Aorta (tissue), 5 donors: Measurements from ENCODE around the gene ADRA2A. TPM values are rescaled to one million over a fixed set of nuclear protein-coding genes. Genes with fewer than 3 reads are reported as not detected.

Source experiments
- ATAC-seq: fragments of 200-7000 bp; cut with Tn5 transposase; one replicate; pipeline ENCODE4 v1.9.1; 2022; ENCODE audit warnings: moderate library complexity; ENCODE audit not compliant: low FRiP score
- DNase-seq, 2 donors: peaks; one replicate each; pipeline ENCODE4 v3.0.0-alpha.2; 2020
- H3K27ac ChIP-seq, 2 donors: one replicate each; pipeline ENCODE4 v1.5.1; 2013; ENCODE audit warnings: low read length in 2 of 2, mild to moderate bottlenecking in 2 of 2, moderate library complexity in 2 of 2, control low read depth in 1 of 2, inconsistent platforms in 1 of 2, low read depth in 1 of 2
- H3K27me3 ChIP-seq, 2 donors: one replicate each; pipeline ENCODE4 v1.6.1; 2013; ENCODE audit warnings: control low read depth in 1 of 2, low read length in 1 of 2, mild to moderate bottlenecking in 1 of 2, moderate library complexity in 1 of 2; ENCODE audit not compliant: insufficient read depth in 2 of 2, control insufficient read depth in 1 of 2
- H3K36me3 ChIP-seq, 2 donors: one replicate each; pipeline ENCODE4 v1.6.1; 2013; ENCODE audit warnings: control low read depth in 1 of 2, low read length in 1 of 2, mild to moderate bottlenecking in 1 of 2; ENCODE audit not compliant: insufficient read depth in 2 of 2, control insufficient read depth in 1 of 2
- H3K4me1 ChIP-seq, 2 donors: one replicate each; pipeline ENCODE4 v1.6.1; 2013; ENCODE audit warnings: low read length in 2 of 2, control low read depth in 1 of 2, mild to moderate bottlenecking in 1 of 2, moderate library complexity in 1 of 2; ENCODE audit not compliant: insufficient read depth in 2 of 2, control insufficient read depth in 1 of 2
- H3K4me3 ChIP-seq, 2 donors: one replicate each; pipeline ENCODE4 v1.5.1; 2013; ENCODE audit warnings: low read length in 2 of 2, control low read depth in 1 of 2, mild to moderate bottlenecking in 1 of 2
- H3K9me3 ChIP-seq: one replicate; pipeline ENCODE4 v1.6.1; 2013; ENCODE audit warnings: mild to moderate bottlenecking, low read length; ENCODE audit not compliant: control insufficient read depth
- WGBS, 2 donors: extraction: QIAGEN DNeasy Blood & Tissue Kit; methylation state at CpG; one replicate each; pipeline ENCODE4 v1.1.7; 2013; 5-methylcytosine and 5-hydroxymethylcytosine counted together
- intact Hi-C, 2 donors: fragments of 100-400 bp; cut with DNase I; formaldehyde crosslinking; loops; one replicate each; pipeline versions ENCODE4 v1.14.2 to v1.15.0; 2022
- polyA plus RNA-seq, 2 donors: library from polyadenylated mRNA; stranded (reverse); fragments of 200-250 nt; gene quantifications; one replicate each; pipeline ENCODE4 v1.2.3, GENCODE V29; 2013
- total RNA-seq, 2 donors: library from RNA; stranded (reverse); fragmentation: NEBNext Ultra II Directional; extraction: Animal tissue kit (Norgen Biotek cat#: 25700); gene quantifications; one replicate each; pipeline ENCODE4 v1.2.1, GENCODE V29; 2021
- donor health status: healthy with polysubstance abuse.
- donor health status: Bipolar disorder and iron deficiency.
- donor health status: DM: no; HTN: no; CAD: no.
- donor health status: DM: no; HTN: no; CAD: no.
- donor health status: DM: yes; HTN: yes; CAD: no.

Gene ADRA2A
- total and polyA plus RNA-seq, 4 donors = 0.13 to 11.5 (median 5.9) TPM

DNA sequence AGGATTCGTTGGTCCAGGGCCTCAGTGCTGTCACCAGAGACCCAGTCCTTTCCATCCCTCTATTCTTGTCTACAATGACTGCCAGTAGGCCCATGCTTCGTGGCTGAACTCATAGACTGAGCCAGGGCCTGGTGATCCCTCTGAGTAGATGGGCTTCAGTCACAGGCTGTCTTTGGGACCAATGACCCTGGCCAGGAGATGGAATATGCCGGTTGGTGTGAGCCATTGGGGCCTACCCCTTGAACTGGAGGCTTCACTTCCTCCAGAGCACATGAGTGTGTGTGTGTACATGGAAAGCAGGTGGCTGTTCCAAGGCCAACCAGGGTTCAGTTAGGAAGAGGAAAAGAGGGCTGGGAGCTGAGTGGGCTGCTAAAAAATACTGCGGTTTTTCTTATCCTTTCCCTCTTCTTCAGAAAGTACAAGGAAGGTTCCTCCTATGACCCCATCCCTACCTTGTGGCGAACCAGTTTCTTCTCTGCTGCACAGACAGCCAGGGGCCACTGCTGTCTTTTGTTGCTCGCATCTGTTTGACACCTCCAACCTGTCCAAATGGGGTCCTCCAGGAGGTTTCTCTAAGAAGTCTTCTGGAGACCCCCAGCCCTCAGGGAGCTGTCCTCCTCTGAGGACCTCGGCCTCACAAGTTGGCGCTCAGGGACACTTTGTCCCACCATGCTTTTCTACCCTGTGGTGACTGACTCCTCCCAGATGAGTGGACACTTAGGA, 36.6 kb downstream of the ADRA2A start:
- Histone ChIP-seq H3K4me3 (no peak overlapping the region), H3K27ac (no peak overlapping the region), H3K4me1 (no peaks in the 10 kb centered on the region), H3K36me3 (no peaks in the 10 kb centered on the region), H3K27me3 (no peaks in the 10 kb centered on the region), H3K9me3 (no peaks in the 10 kb centered on the region)
- DNase-seq (peak in 1 of 2 donors; percentile 19), ATAC-seq (no peak)
- WGBS, 2 donors = 97% methylated on average over 8 of the region's 8 CpGs
- intact Hi-C loops = no loop called here

DNA sequence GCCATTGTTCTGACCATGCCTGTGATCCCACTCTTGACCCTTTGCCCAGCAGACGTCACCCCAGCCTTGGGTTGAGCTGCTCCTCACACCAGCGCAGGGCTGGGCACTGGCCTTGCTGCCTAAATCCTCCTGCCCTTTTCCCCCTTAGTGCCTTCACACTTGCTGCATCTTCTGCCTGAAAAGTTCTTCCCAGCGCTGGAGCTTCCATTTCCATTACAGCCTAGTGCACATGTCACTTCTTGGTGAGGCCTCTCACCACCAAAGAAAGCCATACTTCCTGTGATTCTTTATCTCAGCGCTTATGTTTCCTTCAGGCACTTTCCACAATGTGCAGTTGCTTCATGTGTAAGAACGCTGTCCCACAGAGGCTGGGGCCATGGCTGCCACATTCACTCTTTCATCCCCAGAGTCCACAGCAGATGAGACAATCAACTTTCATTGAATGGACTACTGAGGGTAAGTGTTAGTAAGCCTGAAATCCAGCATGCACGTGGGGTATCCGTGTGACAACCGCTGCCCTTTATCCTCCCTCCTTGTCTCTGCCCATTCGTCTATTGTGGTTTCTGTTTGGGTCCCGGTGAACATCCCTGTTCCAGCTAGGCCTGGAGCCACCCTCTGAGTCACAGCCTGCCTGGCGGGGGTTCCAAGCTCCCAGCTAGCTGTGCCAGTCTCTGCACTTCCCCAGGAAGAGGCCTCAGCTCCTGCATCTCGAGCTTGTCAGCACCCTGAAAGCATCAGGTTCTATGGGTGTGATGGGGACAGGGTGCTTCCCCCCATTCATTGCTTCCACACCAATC, 37.3 kb downstream of the ADRA2A start:
- DNase-seq = peak; percentile 60 to 74
- intact Hi-C loops = no loop called here
- Histone ChIP-seq H3K4me3 (no peak overlapping the region), H3K27ac (no peak overlapping the region), H3K9me3 (no peaks in the 10 kb centered on the region), H3K36me3 (no peaks in the 10 kb centered on the region), H3K4me1 (no peaks in the 10 kb centered on the region), H3K27me3 (no peaks in the 10 kb centered on the region)
- ATAC-seq = peak; percentile 15
- WGBS, 2 donors = 39 to 45% methylated on average over 12 of the region's 12 CpGs

GRCh38 chr10:111114758-111115500, 38.1 kb downstream of the ADRA2A start:
- H3K9me3 ChIP-seq = no peaks in the 10 kb centered on the region
- ATAC-seq (no peak), DNase-seq (peak in 1 of 2 donors; percentile 34)
- WGBS, 2 donors = 92 to 94% methylated on average over 12 of the region's 12 CpGs
- H3K27ac ChIP-seq = no peak overlapping the region
- no peaks in the 10 kb centered on the region for H3K27me3 ChIP-seq
- intact Hi-C loops = no loop called here
- H3K4me3 ChIP-seq = no peak overlapping the region
- H3K36me3 ChIP-seq = no peaks in the 10 kb centered on the region
- H3K4me1 ChIP-seq = no peaks in the 10 kb centered on the region

GRCh38 chr10:111116211-111116610, 39.4 kb downstream of the ADRA2A start:
- 76 to 84% methylated on average over 9 of the region's 9 CpGs for WGBS, 2 donors
- H3K27me3 ChIP-seq = no peaks in the 10 kb centered on the region
- no peak overlapping the region for H3K27ac ChIP-seq
- DNase-seq (peak in 1 of 2 donors; percentile 59), ATAC-seq (no peak)
- H3K36me3 ChIP-seq = no peaks in the 10 kb centered on the region
- H3K4me3 ChIP-seq = no peak overlapping the region
- no peaks in the 10 kb centered on the region for H3K4me1 ChIP-seq
- H3K9me3 ChIP-seq = no peaks in the 10 kb centered on the region
- intact Hi-C loops = no loop called here

DNA sequence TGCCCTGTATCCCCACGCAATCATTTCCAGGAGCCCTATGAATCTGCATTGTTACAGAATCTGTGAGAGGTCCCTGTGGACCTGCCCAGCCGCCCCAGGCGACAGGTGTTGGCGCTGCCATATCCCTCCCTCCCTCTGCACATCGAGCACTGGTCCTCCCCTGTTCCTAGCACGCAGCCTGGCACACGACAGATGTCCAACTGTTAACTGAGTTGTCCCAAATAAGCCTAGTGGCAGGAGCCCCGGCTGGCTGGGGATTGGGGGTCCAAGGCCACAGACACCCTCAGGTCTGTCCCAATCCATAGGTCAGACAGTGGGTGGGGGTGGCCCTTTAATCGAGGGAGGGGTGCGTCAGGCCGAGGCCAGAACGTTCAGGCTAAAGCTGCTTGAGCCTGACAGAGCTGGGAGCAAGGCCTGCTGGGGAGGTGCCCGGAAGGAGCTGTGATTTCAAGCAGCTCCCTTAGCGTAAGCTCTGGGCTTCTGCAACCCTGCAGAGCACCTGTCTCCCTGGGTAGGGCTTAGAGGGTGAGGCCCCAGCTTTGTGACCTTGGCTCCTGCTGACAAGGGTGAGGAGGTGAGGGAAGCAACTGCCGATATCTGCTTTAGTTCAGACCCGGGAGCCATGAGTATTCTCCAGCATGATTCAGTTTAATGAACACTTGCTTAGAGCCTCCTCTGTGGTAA, 40.1 kb downstream of the ADRA2A start:
- no peaks in the 10 kb centered on the region for H3K9me3 ChIP-seq
- H3K4me3 ChIP-seq = no peak overlapping the region
- ATAC-seq = no peak
- no peaks in the 10 kb centered on the region for H3K4me1 ChIP-seq
- no peaks in the 10 kb centered on the region for H3K36me3 ChIP-seq
- WGBS, 2 donors = 89 to 92% methylated on average over 16 of the region's 16 CpGs
- H3K27ac ChIP-seq = no peak overlapping the region
- H3K27me3 ChIP-seq = no peaks in the 10 kb centered on the region
- intact Hi-C loops = no loop called here
- DNase-seq = peak in 1 of 2 donors; percentile 64

DNA sequence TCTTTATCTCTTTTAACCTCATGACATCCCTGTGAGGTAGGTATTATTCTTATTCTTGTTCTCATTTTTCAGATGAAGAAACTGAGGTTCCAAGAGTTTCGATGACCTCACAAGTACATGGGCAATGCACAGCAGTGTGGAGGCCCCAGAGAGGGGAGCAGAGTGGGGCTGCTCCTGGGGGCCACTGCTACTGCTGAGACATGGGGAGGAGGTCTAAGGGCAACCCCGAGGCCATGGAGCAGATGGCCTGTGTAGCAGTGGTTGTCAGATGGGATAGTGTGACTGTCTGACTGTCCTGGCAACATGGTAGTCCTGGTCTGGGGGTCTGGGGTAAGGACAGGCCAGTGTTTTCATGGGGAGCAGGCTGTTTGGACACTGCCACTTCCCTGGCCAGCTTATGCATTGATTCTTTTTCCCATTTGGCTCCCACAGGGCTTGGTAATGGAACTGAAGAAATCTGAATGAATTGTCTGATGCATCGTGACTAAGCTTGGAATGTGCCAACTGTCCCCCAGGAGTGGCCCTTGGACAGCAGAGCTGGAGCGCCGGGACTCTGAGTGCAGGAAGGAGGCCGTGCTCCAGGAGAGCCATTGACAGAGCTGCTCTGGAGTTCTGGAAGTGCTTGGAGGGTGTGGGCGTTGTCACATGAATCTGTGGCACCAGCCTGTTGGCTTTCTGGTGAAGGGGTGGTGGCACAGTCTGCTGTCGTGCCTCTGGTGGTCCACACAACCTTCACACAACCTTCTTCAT, 40.9 kb downstream of the ADRA2A start:
- intact Hi-C loops = no loop called here
- 92 to 93% methylated on average over 8 of the region's 8 CpGs for WGBS, 2 donors
- H3K36me3 ChIP-seq = no peaks in the 10 kb centered on the region
- no peak overlapping the region for H3K4me3 ChIP-seq
- ATAC-seq (no peak), DNase-seq (peak in 1 of 2 donors; percentile 49)
- H3K4me1 ChIP-seq = no peaks in the 10 kb centered on the region
- H3K9me3 ChIP-seq = no peaks in the 10 kb centered on the region
- H3K27me3 ChIP-seq = no peaks in the 10 kb centered on the region
- no peak overlapping the region for H3K27ac ChIP-seq

- DNase-seq = peak in 1 of 2 donors; percentile 24
- WGBS, 2 donors = 92 to 96% methylated on average over 3 of the region's 3 CpGs
- Histone ChIP-seq H3K27me3 (no peaks in the 10 kb centered on the region), H3K27ac (no peak overlapping the region), H3K36me3 (no peaks in the 10 kb centered on the region), H3K9me3 (no peaks in the 10 kb centered on the region), H3K4me3 (no peak overlapping the region), H3K4me1 (no peaks in the 10 kb centered on the region)
- intact Hi-C loops = no loop called here
- ATAC-seq = no peak
Measured at GRCh38 chr10:111118758-111119157, 41.9 kb downstream of the ADRA2A start.

DNA sequence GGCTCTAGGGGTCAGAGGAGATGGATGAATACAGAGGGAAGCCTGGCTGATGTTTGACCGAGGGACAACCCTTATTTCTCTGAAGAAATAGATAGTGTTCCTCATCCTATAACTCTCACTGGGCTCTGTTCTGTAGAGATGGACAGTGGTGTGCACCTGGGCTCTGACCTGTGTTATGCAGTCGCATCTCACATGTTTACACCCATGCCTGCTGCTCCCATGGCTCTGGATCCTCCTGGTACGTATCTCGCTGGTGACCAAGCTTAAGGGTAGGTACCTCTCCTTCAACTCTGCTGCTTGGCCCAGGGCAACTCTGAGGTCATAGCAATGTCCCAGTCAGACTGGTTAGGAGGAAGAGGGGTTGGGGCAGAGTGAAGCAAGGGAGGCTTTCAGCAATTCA, 42.8 kb downstream of the ADRA2A start:
- ATAC-seq (no peak), DNase-seq (no peak)
- H3K4me3 ChIP-seq = no peak overlapping the region
- WGBS, 2 donors = 92 to 94% methylated on average over 4 of the region's 4 CpGs
- H3K4me1 ChIP-seq = no peaks in the 10 kb centered on the region
- no peaks in the 10 kb centered on the region for H3K36me3 ChIP-seq
- H3K9me3 ChIP-seq = no peaks in the 10 kb centered on the region
- H3K27me3 ChIP-seq = no peaks in the 10 kb centered on the region
- intact Hi-C loops = no loop called here
- no peak overlapping the region for H3K27ac ChIP-seq
